Caco-2 (cell line): ENCODE data around the gene MYH8. TPM values are rescaled to one million over a fixed set of nuclear protein-coding genes. Genes with fewer than 3 reads are reported as not detected.

Experiments
- BruUV-seq: library from RNA; stranded (reverse); fragments of 400-500 nt; replicated peaks from 2 replicates; lab custom pipeline; 2021; lab: Mats Ljungman, UMichigan
- CTCF ChIA-PET: fragments of 300-600 bp; sonication (Branson Sonifier 250); formaldehyde crosslinking; loops from one replicate; lab custom pipeline; 2022; ENCODE audit warnings: antibody characterized with exemption; lab: Charles Lee
- POLR2A ChIA-PET: fragments of 300-600 bp; sonication (Branson Sonifier 250); formaldehyde crosslinking; loops from one replicate; lab custom pipeline; 2022; ENCODE audit warnings: antibody characterized with exemption; lab: Charles Lee
- DNase-seq, 2 experiments: peaks; one replicate each; pipeline versions ENCODE4 v3.0.0 to v3.0.0-alpha.2; 2020 to 2022
- H3K27me3 ChIP-seq: replicated peaks from 2 replicates; pipeline ENCODE4 v1.6.0; 2011; ENCODE audit warnings: low read length; ENCODE audit not compliant: control insufficient read depth, insufficient read depth
- H3K36me3 ChIP-seq: 2 replicates; pipeline ENCODE4 v1.5.1; 2011; ENCODE audit warnings: low read length; ENCODE audit not compliant: control insufficient read depth, insufficient read depth
- H3K4me1 ChIP-seq: fragments of 250-450 bp; sonication (Bioruptor Pico); 2 replicates; pipeline ENCODE4 v1.5.1; 2020; ENCODE audit warnings: mild to moderate bottlenecking
- H3K4me3 ChIP-seq: 2 replicates; pipeline ENCODE4 v1.5.1; 2011; ENCODE audit warnings: low read depth, mild to moderate bottlenecking, control low read depth, low read length
- H3K9me3 ChIP-seq: fragments of 250-450 bp; sonication (Bioruptor Pico); 2 replicates; pipeline ENCODE4 v1.5.1; 2020; ENCODE audit warnings: mild to moderate bottlenecking, moderate library complexity
- H3K27ac Mint-ChIP-seq: one replicate; pipeline ENCODE4 v1.8.0; 2022; ENCODE audit warnings: mixed read lengths; ENCODE audit not compliant: unreplicated experiment
- H3K27me3 Mint-ChIP-seq: one replicate; pipeline ENCODE4 v1.8.0; 2022; ENCODE audit warnings: mixed read lengths; ENCODE audit not compliant: insufficient read depth, unreplicated experiment
- H3K36me3 Mint-ChIP-seq: one replicate; pipeline ENCODE4 v1.8.0; 2022; ENCODE audit warnings: mild to moderate bottlenecking, mixed read lengths; ENCODE audit not compliant: insufficient read depth, unreplicated experiment
- H3K4me1 Mint-ChIP-seq: one replicate; pipeline ENCODE4 v1.8.0; 2022; ENCODE audit warnings: low read depth, mixed read lengths; ENCODE audit not compliant: unreplicated experiment
- H3K4me3 Mint-ChIP-seq: one replicate; pipeline ENCODE4 v1.8.0; 2022; ENCODE audit warnings: mild to moderate bottlenecking, moderate library complexity, mixed read lengths; ENCODE audit not compliant: unreplicated experiment
- H3K9me3 Mint-ChIP-seq: one replicate; pipeline ENCODE4 v1.8.0; 2022; ENCODE audit warnings: mixed read lengths; ENCODE audit not compliant: unreplicated experiment
- CTCF ChIP-seq, 2 experiments: fragments of 200-600 bp in 1 of 2; IDR thresholded peaks; 1 replicate in 1 of 2; 2 replicates in 1 of 2; pipeline versions ENCODE4 v1.5.1 to v1.8.0; 2011 to 2022; ENCODE audit warnings: antibody characterized with exemption in 1 of 2, control low read depth in 1 of 2, inconsistent platforms in 1 of 2, low read depth in 1 of 2, low read length in 1 of 2, mild to moderate bottlenecking in 1 of 2, moderate library complexity in 1 of 2; ENCODE audit not compliant: insufficient read depth in 1 of 2, severe bottlenecking in 1 of 2, unreplicated experiment in 1 of 2
- intact Hi-C: fragments of 100-400 bp; cut with micrococcal nuclease; formaldehyde crosslinking; loops from one replicate; pipeline ENCODE4 v1.10.0; 2022; ENCODE audit not compliant: unreplicated experiment
- total RNA-seq: library from RNA; stranded (reverse); gene quantifications from 2 replicates; pipeline ENCODE4 v1.2.3, GENCODE V29; 2022

MYH8 gene
- total RNA-seq, 1 experiment from 2014 or later: not detected

- POLR2A ChIA-PET: no interaction called here
- Histone ChIP-seq H3K4me3 (no peak overlapping the region), H3K36me3 (no peaks in the 10 kb centered on the region), H3K9me3 (no peaks in the 10 kb centered on the region), H3K27me3 (no peaks in the 10 kb centered on the region), H3K4me1 (no peaks in the 10 kb centered on the region)
- H3K36me3 Mint-ChIP-seq: no peaks in the 10 kb centered on the region
- no peak overlapping the region for H3K4me3 Mint-ChIP-seq
- no peaks in the 10 kb centered on the region for H3K4me1 Mint-ChIP-seq
- CTCF ChIA-PET: no interaction called here
- no TSS peak for BruUV-seq
- DNase-seq: no peak
- intact Hi-C loops: no loop called here
- H3K27ac Mint-ChIP-seq: no peak overlapping the region
- no peaks in the 10 kb centered on the region for H3K27me3 Mint-ChIP-seq
- H3K9me3 Mint-ChIP-seq: no peaks in the 10 kb centered on the region
- no peak for TF ChIP-seq CTCF (IDR thresholded peaks at IDR 0.05; ENCODE audit: insufficient read depth in 1 of 2, low read depth in 1 of 2, low read length in 1 of 2, severe bottlenecking in 1 of 2, unreplicated experiment in 1 of 2)
Observed at GRCh38 chr17:10394201-10394887, 27.4 kb downstream of the MYH8 start.

- no peaks in the 10 kb centered on the region for H3K36me3 ChIP-seq
- TF ChIP-seq CTCF (IDR thresholded peaks at IDR 0.05; ENCODE audit: insufficient read depth in 1 of 2, low read depth in 1 of 2, low read length in 1 of 2, severe bottlenecking in 1 of 2, unreplicated experiment in 1 of 2): no peak
- Mint-ChIP-seq H3K27ac (no peak overlapping the region), H3K4me1 (no peaks in the 10 kb centered on the region), H3K27me3 (no peaks in the 10 kb centered on the region), H3K9me3 (no peaks in the 10 kb centered on the region), H3K4me3 (no peak overlapping the region), H3K36me3 (no peaks in the 10 kb centered on the region)
- ChIA-PET POLR2A (no interaction called here), CTCF (no interaction called here)
- intact Hi-C loops: no loop called here
- DNase-seq: no peak
- no peaks in the 10 kb centered on the region for H3K4me1 ChIP-seq
- no peaks in the 10 kb centered on the region for H3K9me3 ChIP-seq
- H3K27me3 ChIP-seq: no peaks in the 10 kb centered on the region
- no TSS peak for BruUV-seq
- no peak overlapping the region for H3K4me3 ChIP-seq
Observed at GRCh38 chr17:10392880-10393279, 28.9 kb downstream of the MYH8 start.

- Histone ChIP-seq H3K4me1 (no peaks in the 10 kb centered on the region), H3K27me3 (no peaks in the 10 kb centered on the region), H3K4me3 (no peak overlapping the region), H3K36me3 (no peaks in the 10 kb centered on the region), H3K9me3 (no peaks in the 10 kb centered on the region)
- Mint-ChIP-seq H3K36me3 (no peaks in the 10 kb centered on the region), H3K4me1 (no peaks in the 10 kb centered on the region), H3K27ac (no peak overlapping the region), H3K4me3 (no peak overlapping the region), H3K9me3 (no peaks in the 10 kb centered on the region), H3K27me3 (no peaks in the 10 kb centered on the region)
- ChIA-PET CTCF (no interaction called here), POLR2A (no interaction called here)
- no TSS peak for BruUV-seq
- TF ChIP-seq CTCF (IDR thresholded peaks at IDR 0.05; ENCODE audit: insufficient read depth in 1 of 2, low read depth in 1 of 2, low read length in 1 of 2, severe bottlenecking in 1 of 2, unreplicated experiment in 1 of 2): no peak
- intact Hi-C loops: no loop called here
- no peak for DNase-seq
Observed at GRCh38 chr17:10385871-10386270, 35.9 kb downstream of the MYH8 start.
